ENCODE results near the gene FBXL22.

The FBXL22 gene

GRCh38 chr15:63638839-63639238, 41.7 kb downstream of the FBXL22 start:
- no peak for DNase-seq
- Histone ChIP-seq H3F3A (ENCODE audit: insufficient read depth, low read length) (no peaks in the 10 kb centered on the region), H3K4me2 (ENCODE audit: low read depth, low read length) (no peak overlapping the region), H3K9ac (ENCODE audit: low read length) (no peak overlapping the region), H3K36me3 (replicated peaks; ENCODE audit: insufficient read depth, low read length) (peaks cover 5% of the 10 kb centered on the region), H3K79me2 (ENCODE audit: low read length) (no peaks in the 10 kb centered on the region), H3K9me2 (replicated peaks; ENCODE audit: insufficient read depth, low read length) (no peaks in the 10 kb centered on the region), H2AFZ (ENCODE audit: low read length) (no peak overlapping the region), H3K27ac (ENCODE audit: low read length) (no peak overlapping the region), H4K20me1 (ENCODE audit: insufficient read depth, low read length) (no peaks in the 10 kb centered on the region), H3K27me3 (replicated peaks; ENCODE audit: insufficient read depth, low read length) (no peaks in the 10 kb centered on the region), H3K4me3 (ENCODE audit: low read length) (no peak overlapping the region), H3K9me3 (replicated peaks; ENCODE audit: insufficient read depth, low read length) (no peaks in the 10 kb centered on the region), H3K4me1 (ENCODE audit: low read length) (no peaks in the 10 kb centered on the region)
- TF ChIP-seq CTCF (IDR thresholded peaks at IDR 0.05; ENCODE audit: low read length) = no peak
- TF ChIP-seq EZH2phosphoT487 (IDR thresholded peaks at IDR 0.05; ENCODE audit: low read length) = no peak
- no peak for TF ChIP-seq EZH2 (optimal IDR thresholded peaks at IDR 0.05; ENCODE audit: low read depth, low read length)

GRCh38 chr15:63640146-63640545, 43.0 kb downstream of the FBXL22 start:
- peaks cover 5% of the 10 kb centered on the region for H3K36me3 ChIP-seq (replicated peaks; ENCODE audit: insufficient read depth, low read length)
- no peaks in the 10 kb centered on the region for H3K79me2 ChIP-seq (ENCODE audit: low read length)

More at GRCh38 chr15:63640146-63640545, 43.0 kb downstream of the FBXL22 start:
- DNase-seq = no peak
- no peaks in the 10 kb centered on the region for H4K20me1 ChIP-seq (ENCODE audit: insufficient read depth, low read length)
- H3K9me2 ChIP-seq (replicated peaks; ENCODE audit: insufficient read depth, low read length) = no peaks in the 10 kb centered on the region
- H2AFZ ChIP-seq (ENCODE audit: low read length) = no peak overlapping the region
- H3K27ac ChIP-seq (ENCODE audit: low read length) = no peak overlapping the region
- no peak for TF ChIP-seq EZH2phosphoT487 (IDR thresholded peaks at IDR 0.05; ENCODE audit: low read length)
- TF ChIP-seq EZH2 (optimal IDR thresholded peaks at IDR 0.05; ENCODE audit: low read depth, low read length) = no peak
- TF ChIP-seq CTCF (IDR thresholded peaks at IDR 0.05; ENCODE audit: low read length) = no peak
- no peaks in the 10 kb centered on the region for H3K4me1 ChIP-seq (ENCODE audit: low read length)
- no peaks in the 10 kb centered on the region for H3F3A ChIP-seq (ENCODE audit: insufficient read depth, low read length)
- H3K27me3 ChIP-seq (replicated peaks; ENCODE audit: insufficient read depth, low read length) = no peaks in the 10 kb centered on the region
- no peak overlapping the region for H3K4me3 ChIP-seq (ENCODE audit: low read length)
- H3K9ac ChIP-seq (ENCODE audit: low read length) = no peak overlapping the region
- H3K9me3 ChIP-seq (replicated peaks; ENCODE audit: insufficient read depth, low read length) = no peaks in the 10 kb centered on the region
- no peak overlapping the region for H3K4me2 ChIP-seq (ENCODE audit: low read depth, low read length)
